Keratinocyte (primary cell): Measurements from ENCODE around the gene AFF2. TPM values are rescaled to one million over a fixed set of nuclear protein-coding genes. Genes with fewer than 3 reads are reported as not detected.

ENCODE experiments used
- DNase-seq: peaks from one replicate; pipeline ENCODE4 v3.0.0-alpha.2; 2011; ENCODE audit warnings: low read depth, missing footprints, low spot score
- FAIRE-seq: peaks from 2 replicates; lab custom pipeline; 2011; peaks lifted over from hg19 to GRCh38; lab: Jason Lieb, UNC
- H2AFZ ChIP-seq: 2 replicates; pipeline ENCODE4 v1.6.0; 2012; ENCODE audit warnings: low read length, control low read depth, inconsistent platforms; ENCODE audit not compliant: control insufficient read depth
- H3K27ac ChIP-seq: 2 replicates; pipeline ENCODE4 v1.5.1; 2011; ENCODE audit warnings: low read length; ENCODE audit not compliant: control insufficient read depth, insufficient read depth
- H3K27me3 ChIP-seq: 3 replicates; pipeline ENCODE4 v1.6.0; 2011; ENCODE audit warnings: low read length; ENCODE audit not compliant: control insufficient read depth, insufficient read depth; ENCODE audit errors: extremely low read depth
- H3K36me3 ChIP-seq, 2 experiments: 2 replicates in 1 of 2; 3 replicates in 1 of 2; pipeline ENCODE4 v1.5.1; 2011; ENCODE audit warnings: low read length in 2 of 2, mild to moderate bottlenecking in 1 of 2; ENCODE audit not compliant: control insufficient read depth in 2 of 2, insufficient read depth in 2 of 2; ENCODE audit errors: extremely low read depth in 1 of 2
- H3K4me1 ChIP-seq: 3 replicates; pipeline ENCODE4 v1.5.1; 2011; ENCODE audit warnings: low read length; ENCODE audit not compliant: control insufficient read depth, insufficient read depth; ENCODE audit errors: extremely low read depth
- H3K4me2 ChIP-seq: 3 replicates; pipeline ENCODE4 v1.6.0; 2011; ENCODE audit warnings: low read depth, low read length; ENCODE audit not compliant: control insufficient read depth, insufficient read depth; ENCODE audit errors: extremely low read depth
- H3K4me3 ChIP-seq, 3 experiments: fragments of 200-600 bp in 1 of 3; sonication (generic) in 1 of 3; 2 replicates in 2 of 3; 3 replicates in 1 of 3; pipeline ENCODE4 v1.5.1; 2011 to 2016; ENCODE audit warnings: low read length in 3 of 3, mild to moderate bottlenecking in 3 of 3, control low read depth in 2 of 3, inconsistent platforms in 1 of 3, low read depth in 1 of 3, mixed read lengths in 1 of 3, mixed run types in 1 of 3, moderate library complexity in 1 of 3; ENCODE audit not compliant: control insufficient read depth in 2 of 3, insufficient read depth in 2 of 3; ENCODE audit errors: extremely low read depth in 1 of 3
- H3K79me2 ChIP-seq: 2 replicates; pipeline ENCODE4 v1.6.0; 2012; ENCODE audit warnings: low read length; ENCODE audit not compliant: control insufficient read depth, insufficient read depth
- H3K9ac ChIP-seq: 3 replicates; pipeline ENCODE4 v1.6.0; 2011; ENCODE audit warnings: low read length; ENCODE audit not compliant: control insufficient read depth, insufficient read depth; ENCODE audit errors: extremely low read depth
- H3K9me1 ChIP-seq: 3 replicates; pipeline ENCODE4 v1.6.0; 2011; ENCODE audit warnings: low read length; ENCODE audit not compliant: control insufficient read depth, insufficient read depth; ENCODE audit errors: extremely low read depth
- H3K9me3 ChIP-seq: 2 replicates; pipeline ENCODE4 v1.5.1; 2012; ENCODE audit warnings: low read depth, low read length; ENCODE audit not compliant: control insufficient read depth
- H4K20me1 ChIP-seq: 3 replicates; pipeline ENCODE4 v1.6.0; 2011; ENCODE audit warnings: low read length; ENCODE audit not compliant: control insufficient read depth, insufficient read depth; ENCODE audit errors: extremely low read depth
- CTCF ChIP-seq, 3 experiments: IDR thresholded peaks in 1 of 3; conservative IDR thresholded peaks in 1 of 3; optimal IDR thresholded peaks in 1 of 3; 2 replicates in 2 of 3; 3 replicates in 1 of 3; pipeline versions ENCODE3 to v1.5.1; 2011; ENCODE audit warnings: low read length in 3 of 3, mild to moderate bottlenecking in 3 of 3, moderate library complexity in 2 of 3, control low read depth in 1 of 3, inconsistent platforms in 1 of 3; ENCODE audit not compliant: insufficient read depth in 2 of 3; ENCODE audit errors: extremely low read depth in 1 of 3
- EZH2 ChIP-seq: IDR thresholded peaks from one replicate; pipeline ENCODE4 v1.6.1; 2012; ENCODE audit warnings: inconsistent platforms, mild to moderate bottlenecking, low read length, moderate library complexity
- dilution Hi-C: fragments of 300-500 bp; cut with MboI; formaldehyde crosslinking; loops from one replicate; pipeline ENCODE4 v1.7.0; 2020; ENCODE audit warnings: low sequenced_read_pairs; ENCODE audit not compliant: extremely low pct_ligation_motif_present
- polyA plus RNA-seq, 5 experiments: library from polyadenylated mRNA; depleted of rRNA in 3 of 5; stranded (reverse) in 3 of 5; stranded (forward) in 1 of 5; unstranded in 1 of 5; fragments of >200 nt; gene quantifications; 1 replicate in 1 of 5; 2 replicates in 3 of 5; 3 replicates in 1 of 5; pipeline versions ENCODE4 v1.2.1 to v1.2.3, GENCODE V29; 2011 to 2012; ENCODE audit warnings: missing spikeins in 2 of 5, low read depth in 1 of 5, low replicate concordance in 1 of 5

Gene AFF2
- polyA plus RNA-seq, 1 donor (not counting 4 experiments of a cell fraction or from before 2014, with no cell fraction given) = 0.01 TPM

- H3K27me3 ChIP-seq = no peaks in the 10 kb centered on the region
- H3K9me1 ChIP-seq = no peaks in the 10 kb centered on the region
- H3K4me1 ChIP-seq = no peaks in the 10 kb centered on the region
- TF ChIP-seq EZH2 = no peak
- TF ChIP-seq CTCF (optimal IDR thresholded peaks at IDR 0.05 in 1 of 3, IDR thresholded peaks at IDR 0.05 in 1 of 3, conservative IDR thresholded peaks at IDR 0.05 in 1 of 3; ENCODE audit: extremely low read depth in 1 of 3, insufficient read depth in 2 of 3, low read length in 3 of 3) = no peak
- no peak for DNase-seq
- no peak overlapping the region for H3K4me3 ChIP-seq
- no peak for FAIRE-seq
- no peak overlapping the region for H3K9ac ChIP-seq
- no peak overlapping the region for H3K27ac ChIP-seq
- no peaks in the 10 kb centered on the region for H3K36me3 ChIP-seq
- no peak overlapping the region for H2AFZ ChIP-seq
- no peak overlapping the region for H3K4me2 ChIP-seq
- no peaks in the 10 kb centered on the region for H4K20me1 ChIP-seq
- dilution Hi-C loops = no loop called here
- no peaks in the 10 kb centered on the region for H3K9me3 ChIP-seq
- no peaks in the 10 kb centered on the region for H3K79me2 ChIP-seq
Measured at GRCh38 chrX:148785256-148785655, 284.8 kb downstream of the AFF2 start.

- dilution Hi-C loops = no loop called here
- Histone ChIP-seq H2AFZ (no peak overlapping the region), H3K4me2 (no peak overlapping the region), H4K20me1 (no peaks in the 10 kb centered on the region), H3K27ac (no peak overlapping the region), H3K9ac (no peak overlapping the region), H3K4me1 (no peaks in the 10 kb centered on the region), H3K36me3 (no peaks in the 10 kb centered on the region), H3K79me2 (no peaks in the 10 kb centered on the region), H3K9me1 (no peaks in the 10 kb centered on the region), H3K9me3 (no peaks in the 10 kb centered on the region), H3K27me3 (no peaks in the 10 kb centered on the region), H3K4me3 (no peak overlapping the region)
- no peak for FAIRE-seq
- TF ChIP-seq EZH2 = no peak
- no peak for DNase-seq
Measured at GRCh38 chrX:148788449-148788848, 288.0 kb downstream of the AFF2 start.

- dilution Hi-C loops = no loop called here
- no peaks in the 10 kb centered on the region for H3K9me1 ChIP-seq
- H3K79me2 ChIP-seq = no peaks in the 10 kb centered on the region
Measured at GRCh38 chrX:148794350-148794749, 293.9 kb downstream of the AFF2 start.

More at GRCh38 chrX:148794350-148794749, 293.9 kb downstream of the AFF2 start:
- Histone ChIP-seq H3K4me1 (no peaks in the 10 kb centered on the region), H4K20me1 (no peaks in the 10 kb centered on the region), H3K4me3 (no peak overlapping the region), H2AFZ (no peak overlapping the region), H3K9me3 (no peaks in the 10 kb centered on the region), H3K4me2 (no peak overlapping the region), H3K27me3 (no peaks in the 10 kb centered on the region), H3K36me3 (no peaks in the 10 kb centered on the region), H3K27ac (no peak overlapping the region), H3K9ac (no peak overlapping the region)
- DNase-seq (no peak), FAIRE-seq (no peak)
- no peak for TF ChIP-seq EZH2
- TF ChIP-seq CTCF (optimal IDR thresholded peaks at IDR 0.05 in 1 of 3, IDR thresholded peaks at IDR 0.05 in 1 of 3, conservative IDR thresholded peaks at IDR 0.05 in 1 of 3; ENCODE audit: extremely low read depth in 1 of 3, insufficient read depth in 2 of 3, low read length in 3 of 3) = no peak
